Parathyroid adenoma (tissue), 2 donors: Measurements from ENCODE around the gene PTPA.

Experiments
- H2AFZ ChIP-seq: fragments of 300-600 bp; sonication (generic); one replicate; pipeline ENCODE4 v1.7.0; 2017; ENCODE audit warnings: antibody characterized with exemption, mild to moderate bottlenecking
- H3K27ac ChIP-seq: fragments of 300-600 bp; sonication (generic); one replicate; pipeline ENCODE4 v1.7.0; 2017
- H3K27me3 ChIP-seq: fragments of 300-600 bp; sonication (generic); one replicate; pipeline ENCODE4 v1.7.0; 2017; ENCODE audit warnings: low read length; ENCODE audit not compliant: control insufficient read depth, insufficient read depth
- H3K36me3 ChIP-seq: fragments of 300-600 bp; sonication (generic); one replicate; pipeline ENCODE4 v1.7.0; 2017; ENCODE audit warnings: low read length; ENCODE audit not compliant: control insufficient read depth, insufficient read depth
- H3K4me1 ChIP-seq: fragments of 300-600 bp; sonication (generic); one replicate; pipeline ENCODE4 v1.7.0; 2017; ENCODE audit warnings: control low read depth
- H3K4me2 ChIP-seq: fragments of 300-600 bp; sonication (generic); one replicate; pipeline ENCODE4 v1.7.0; 2017; ENCODE audit warnings: low read length
- H3K4me3 ChIP-seq: fragments of 300-600 bp; sonication (generic); one replicate; pipeline ENCODE4 v1.7.0; 2017; ENCODE audit warnings: low read depth, low read length
- H3K79me2 ChIP-seq: fragments of 300-600 bp; sonication (generic); one replicate; pipeline ENCODE4 v1.7.0; 2017; ENCODE audit warnings: control low read depth
- H3K9ac ChIP-seq: fragments of 300-600 bp; sonication (generic); one replicate; pipeline ENCODE4 v1.7.0; 2017; ENCODE audit warnings: mild to moderate bottlenecking
- H3K9me3 ChIP-seq: fragments of 300-600 bp; sonication (generic); one replicate; pipeline ENCODE4 v1.7.0; 2017; ENCODE audit warnings: low read length; ENCODE audit not compliant: control insufficient read depth
- CTCF ChIP-seq: fragments of 300-600 bp; sonication (generic); IDR thresholded peaks from one replicate; pipeline ENCODE4 v1.7.0; 2017; ENCODE audit warnings: antibody characterized with exemption, mild to moderate bottlenecking
- donor health status: primary hyperparathyroidism.

The PTPA gene

DNA sequence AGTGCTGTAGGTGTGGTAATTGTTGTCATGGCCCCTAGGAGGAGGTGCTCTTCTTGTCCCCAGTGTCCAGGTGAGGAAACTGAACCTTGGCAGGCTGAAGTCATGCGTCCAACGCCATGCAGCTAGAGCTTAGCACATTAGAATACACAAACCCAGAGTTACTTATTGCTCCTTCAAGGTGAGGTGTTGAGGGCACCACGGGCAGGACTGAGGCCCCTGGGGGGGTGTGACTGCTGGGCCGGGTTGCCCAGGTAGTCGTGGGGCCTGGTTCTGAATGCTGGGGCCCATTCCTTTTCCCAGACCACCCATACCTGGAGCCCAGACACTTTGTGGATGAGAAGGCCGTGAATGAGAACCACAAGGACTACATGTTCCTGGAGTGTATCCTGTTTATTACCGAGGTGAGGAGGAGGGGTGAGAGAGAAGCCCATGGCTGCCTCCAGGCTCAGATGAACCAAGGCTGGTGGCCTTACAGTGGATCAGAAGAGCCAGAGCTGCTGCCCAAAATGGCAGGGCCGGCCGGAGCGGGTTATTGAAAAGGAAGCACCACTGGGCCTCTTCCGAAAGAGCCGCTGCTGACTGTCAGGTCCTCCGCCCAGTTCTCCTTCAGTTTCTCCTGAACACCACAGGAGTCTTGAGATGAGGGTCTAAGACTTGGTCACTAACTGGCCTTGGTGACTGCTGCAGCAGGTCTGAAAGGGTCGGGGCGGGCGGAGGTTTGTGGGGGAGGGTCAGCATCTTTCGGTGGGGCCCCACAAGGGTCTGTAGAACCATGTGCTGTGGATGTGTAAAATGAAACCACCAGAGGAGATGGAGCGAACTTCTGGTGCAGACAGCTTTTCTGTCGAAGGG, 26.3 kb downstream of the PTPA start:
- H3K27ac ChIP-seq: peak overlapping the region; percentile 100
- H3K9me3 ChIP-seq: no peaks in the 10 kb centered on the region
- no peaks in the 10 kb centered on the region for H3K27me3 ChIP-seq
- H3K9ac ChIP-seq: no peak overlapping the region
- no peaks in the 10 kb centered on the region for H3K36me3 ChIP-seq
- H2AFZ ChIP-seq: no peak overlapping the region
- no peak overlapping the region for H3K4me3 ChIP-seq
- peak overlapping the region; percentile 55 for H3K4me2 ChIP-seq
- H3K4me1 ChIP-seq: peaks cover 31% of the 10 kb centered on the region
- peaks cover 4% of the 10 kb centered on the region for H3K79me2 ChIP-seq
- no peak for TF ChIP-seq CTCF

- H2AFZ ChIP-seq: no peak overlapping the region
- peak overlapping the region; percentile 55 for H3K4me2 ChIP-seq
- H3K79me2 ChIP-seq: peaks cover 3% of the 10 kb centered on the region
- H3K27me3 ChIP-seq: no peaks in the 10 kb centered on the region
- TF ChIP-seq CTCF: no peak
- no peaks in the 10 kb centered on the region for H3K36me3 ChIP-seq
- H3K27ac ChIP-seq: peak overlapping the region; percentile 100
- H3K9me3 ChIP-seq: no peaks in the 10 kb centered on the region
- no peak overlapping the region for H3K9ac ChIP-seq
- no peak overlapping the region for H3K4me3 ChIP-seq
- peaks cover 36% of the 10 kb centered on the region for H3K4me1 ChIP-seq
Measured at GRCh38 chr9:129138144-129138462, 26.9 kb downstream of the PTPA start.

DNA sequence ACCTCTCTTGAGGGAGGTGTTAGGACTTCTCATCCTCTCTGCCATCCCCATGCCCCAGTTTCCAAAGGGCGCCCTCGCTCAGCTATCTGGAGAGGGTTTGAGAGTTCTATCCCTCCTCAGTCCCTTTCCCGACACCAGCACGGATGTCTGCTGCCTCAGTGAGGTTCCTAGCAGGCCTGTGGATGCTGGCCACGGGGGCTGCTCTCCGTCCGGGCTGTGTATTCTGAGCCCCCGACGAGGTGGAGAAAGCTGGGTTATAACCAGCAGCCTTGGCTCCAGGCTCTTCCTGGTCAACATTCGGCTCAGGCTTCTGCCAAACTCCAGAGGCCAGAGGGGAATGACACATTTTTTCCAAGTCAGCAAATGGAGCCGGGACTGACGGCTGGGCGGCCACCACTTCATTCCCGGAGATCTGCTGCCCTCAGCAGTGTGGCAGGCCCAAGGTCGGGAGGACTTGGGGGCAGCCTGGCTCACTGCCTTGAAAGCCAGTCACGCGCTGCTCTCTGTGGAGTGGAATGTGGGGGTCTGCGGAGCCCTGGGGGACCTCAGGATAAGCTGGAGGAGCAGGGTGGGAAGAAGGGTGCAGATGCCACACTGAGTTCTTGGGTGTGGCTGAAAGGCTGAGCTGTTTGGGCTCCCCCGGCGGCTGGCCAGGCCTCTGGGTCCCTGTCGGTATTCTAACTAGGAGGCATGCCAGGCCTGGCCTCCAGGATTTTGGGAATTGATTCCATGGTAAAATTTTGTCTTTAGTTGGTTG, 27.4 kb downstream of the PTPA start:
- peaks cover 38% of the 10 kb centered on the region for H3K4me1 ChIP-seq
- no peaks in the 10 kb centered on the region for H3K27me3 ChIP-seq
- H3K79me2 ChIP-seq: peaks cover 5% of the 10 kb centered on the region
- H3K27ac ChIP-seq: peak overlapping the region; percentile 100
- no peak for TF ChIP-seq CTCF
- no peak overlapping the region for H3K9ac ChIP-seq
- H3K4me2 ChIP-seq: peak overlapping the region; percentile 55
- no peaks in the 10 kb centered on the region for H3K36me3 ChIP-seq
- H3K4me3 ChIP-seq: peak overlapping the region; percentile 69
- peak overlapping the region; percentile 56 for H2AFZ ChIP-seq
- no peaks in the 10 kb centered on the region for H3K9me3 ChIP-seq

- H3K27me3 ChIP-seq: no peaks in the 10 kb centered on the region
- TF ChIP-seq CTCF: peak; percentile 81
- peak overlapping the region; percentile 79 for H3K4me2 ChIP-seq
- peak overlapping the region; percentile 54 for H2AFZ ChIP-seq
- H3K4me3 ChIP-seq: peak overlapping the region; percentile 69
- H3K36me3 ChIP-seq: no peaks in the 10 kb centered on the region
- no peaks in the 10 kb centered on the region for H3K9me3 ChIP-seq
- H3K27ac ChIP-seq: peak overlapping the region; percentile 100
- H3K4me1 ChIP-seq: peaks cover 38% of the 10 kb centered on the region
- no peak overlapping the region for H3K9ac ChIP-seq
- H3K79me2 ChIP-seq: peaks cover 8% of the 10 kb centered on the region
Measured at GRCh38 chr9:129139233-129139992, 28.2 kb downstream of the PTPA start.
